Measurements from ENCODE around the gene RASL11A.
A peak's percentile ranks its signal among the peaks of the same experiment; 100 is the strongest.

Gene RASL11A

GRCh38 chr13:27257233-27257568 lies 13.4 kb upstream of the RASL11A start:
- no peak overlapping the region for H3K4me3 Mint-ChIP-seq
- no peaks in the 10 kb centered on the region for H3K27me3 Mint-ChIP-seq
- H3K9me3 Mint-ChIP-seq: no peaks in the 10 kb centered on the region
- H3K27ac Mint-ChIP-seq (ENCODE audit: low read depth): no peak overlapping the region
- DNase-seq (ENCODE audit: low spot score in 2 of 2) (no peak), ATAC-seq (replicated peaks; ENCODE audit: extremely low read depth, poor library complexity, severe bottlenecking) (no peak)
- H3K4me1 Mint-ChIP-seq: peaks cover 64% of the 10 kb centered on the region
- peaks cover 67% of the 10 kb centered on the region for H3K36me3 Mint-ChIP-seq (ENCODE audit: insufficient read depth)

- Mint-ChIP-seq H3K36me3 (ENCODE audit: insufficient read depth) (peaks cover 63% of the 10 kb centered on the region), H3K4me3 (no peak overlapping the region), H3K4me1 (peaks cover 62% of the 10 kb centered on the region), H3K9me3 (no peaks in the 10 kb centered on the region), H3K27me3 (no peaks in the 10 kb centered on the region), H3K27ac (ENCODE audit: low read depth) (peak overlapping the region; percentile 29)
- DNase-seq (ENCODE audit: low spot score in 2 of 2) (no peak), ATAC-seq (replicated peaks; ENCODE audit: extremely low read depth, poor library complexity, severe bottlenecking) (no peak)
Observed at GRCh38 chr13:27257648-27258253, 12.9 kb upstream of the RASL11A start.

GRCh38 chr13:27258637-27259386 lies 11.8 kb upstream of the RASL11A start:
- peaks cover 53% of the 10 kb centered on the region for H3K4me1 Mint-ChIP-seq
- ATAC-seq (replicated peaks; ENCODE audit: extremely low read depth, poor library complexity, severe bottlenecking) (no peak), DNase-seq (ENCODE audit: low spot score in 2 of 2) (no peak)
- no peaks in the 10 kb centered on the region for H3K9me3 Mint-ChIP-seq
- H3K36me3 Mint-ChIP-seq (ENCODE audit: insufficient read depth): peaks cover 56% of the 10 kb centered on the region
- H3K27ac Mint-ChIP-seq (ENCODE audit: low read depth): peak overlapping the region; percentile 22
- no peak overlapping the region for H3K4me3 Mint-ChIP-seq
- H3K27me3 Mint-ChIP-seq: no peaks in the 10 kb centered on the region

GRCh38 chr13:27259831-27260230 lies 10.8 kb upstream of the RASL11A start:
- Mint-ChIP-seq H3K4me3 (no peak overlapping the region), H3K4me1 (peaks cover 43% of the 10 kb centered on the region)

GRCh38 chr13:27261396-27261795 lies 9.2 kb upstream of the RASL11A start:
- H3K9me3 Mint-ChIP-seq: no peaks in the 10 kb centered on the region
- peak overlapping the region; percentile 51 for H3K27ac Mint-ChIP-seq (ENCODE audit: low read depth)
- H3K36me3 Mint-ChIP-seq (ENCODE audit: insufficient read depth): peaks cover 37% of the 10 kb centered on the region
- H3K27me3 Mint-ChIP-seq: no peaks in the 10 kb centered on the region
- H3K4me3 Mint-ChIP-seq: no peak overlapping the region
- DNase-seq (ENCODE audit: low spot score in 2 of 2) (no peak), ATAC-seq (replicated peaks; ENCODE audit: extremely low read depth, poor library complexity, severe bottlenecking) (no peak)
- peaks cover 41% of the 10 kb centered on the region for H3K4me1 Mint-ChIP-seq

More at GRCh38 chr13:27259831-27260230, 10.8 kb upstream of the RASL11A start:
- H3K27me3 Mint-ChIP-seq: no peaks in the 10 kb centered on the region
- H3K9me3 Mint-ChIP-seq: no peaks in the 10 kb centered on the region
- H3K36me3 Mint-ChIP-seq (ENCODE audit: insufficient read depth): peaks cover 46% of the 10 kb centered on the region
- peak overlapping the region; percentile 22 for H3K27ac Mint-ChIP-seq (ENCODE audit: low read depth)
- ATAC-seq (replicated peaks; ENCODE audit: extremely low read depth, poor library complexity, severe bottlenecking) (no peak), DNase-seq (ENCODE audit: low spot score in 2 of 2) (no peak)

GRCh38 chr13:27263438-27263837 lies 7.2 kb upstream of the RASL11A start:
- H3K9me3 Mint-ChIP-seq: no peaks in the 10 kb centered on the region
- no peak overlapping the region for H3K27ac Mint-ChIP-seq (ENCODE audit: low read depth)
- peaks cover 18% of the 10 kb centered on the region for H3K36me3 Mint-ChIP-seq (ENCODE audit: insufficient read depth)
- H3K4me1 Mint-ChIP-seq: peaks cover 32% of the 10 kb centered on the region
- H3K4me3 Mint-ChIP-seq: no peak overlapping the region
- no peaks in the 10 kb centered on the region for H3K27me3 Mint-ChIP-seq
- no peak for ATAC-seq (replicated peaks; ENCODE audit: extremely low read depth, poor library complexity, severe bottlenecking)
- no peak for DNase-seq (ENCODE audit: low spot score in 2 of 2)

- peaks cover 12% of the 10 kb centered on the region for H3K36me3 Mint-ChIP-seq (ENCODE audit: insufficient read depth)
- ATAC-seq (replicated peaks; ENCODE audit: extremely low read depth, poor library complexity, severe bottlenecking): no peak
- no peaks in the 10 kb centered on the region for H3K9me3 Mint-ChIP-seq
- H3K4me1 Mint-ChIP-seq: peaks cover 25% of the 10 kb centered on the region
- H3K27me3 Mint-ChIP-seq: no peaks in the 10 kb centered on the region
- no peak for DNase-seq (ENCODE audit: low spot score in 2 of 2)
- H3K27ac Mint-ChIP-seq (ENCODE audit: low read depth): peak overlapping the region; percentile 61
- no peak overlapping the region for H3K4me3 Mint-ChIP-seq
Observed at GRCh38 chr13:27264181-27264580, 6.4 kb upstream of the RASL11A start.

GRCh38 chr13:27264648-27265047 lies 6.0 kb upstream of the RASL11A start:
- H3K27me3 Mint-ChIP-seq: no peaks in the 10 kb centered on the region
- H3K36me3 Mint-ChIP-seq (ENCODE audit: insufficient read depth): peaks cover 12% of the 10 kb centered on the region
- H3K4me3 Mint-ChIP-seq: no peak overlapping the region
- ATAC-seq (replicated peaks; ENCODE audit: extremely low read depth, poor library complexity, severe bottlenecking): no peak
- no peak for DNase-seq (ENCODE audit: low spot score in 2 of 2)
- peak overlapping the region; percentile 61 for H3K27ac Mint-ChIP-seq (ENCODE audit: low read depth)
- peaks cover 21% of the 10 kb centered on the region for H3K4me1 Mint-ChIP-seq
- H3K9me3 Mint-ChIP-seq: no peaks in the 10 kb centered on the region

GRCh38 chr13:27266917-27267316 lies 3.7 kb upstream of the RASL11A start:
- Mint-ChIP-seq H3K27ac (ENCODE audit: low read depth) (no peak overlapping the region), H3K4me3 (no peak overlapping the region)

GRCh38 chr13:27267596-27267995 lies 3.0 kb upstream of the RASL11A start:
- H3K4me3 Mint-ChIP-seq: no peak overlapping the region
- H3K9me3 Mint-ChIP-seq: no peaks in the 10 kb centered on the region
- H3K36me3 Mint-ChIP-seq (ENCODE audit: insufficient read depth): peaks cover 9% of the 10 kb centered on the region
- H3K27me3 Mint-ChIP-seq: no peaks in the 10 kb centered on the region
- H3K27ac Mint-ChIP-seq (ENCODE audit: low read depth): no peak overlapping the region
- H3K4me1 Mint-ChIP-seq: peaks cover 15% of the 10 kb centered on the region
- DNase-seq (ENCODE audit: low spot score in 2 of 2): no peak
- ATAC-seq (replicated peaks; ENCODE audit: extremely low read depth, poor library complexity, severe bottlenecking): no peak

More at GRCh38 chr13:27266917-27267316, 3.7 kb upstream of the RASL11A start:
- ATAC-seq (replicated peaks; ENCODE audit: extremely low read depth, poor library complexity, severe bottlenecking) (no peak), DNase-seq (ENCODE audit: low spot score in 2 of 2) (no peak)
- Mint-ChIP-seq H3K9me3 (no peaks in the 10 kb centered on the region), H3K4me1 (peaks cover 18% of the 10 kb centered on the region), H3K36me3 (ENCODE audit: insufficient read depth) (peaks cover 9% of the 10 kb centered on the region), H3K27me3 (no peaks in the 10 kb centered on the region)

- ATAC-seq (replicated peaks; ENCODE audit: extremely low read depth, poor library complexity, severe bottlenecking) (no peak), DNase-seq (ENCODE audit: low spot score in 2 of 2) (no peak)
- peaks cover 12% of the 10 kb centered on the region for H3K4me1 Mint-ChIP-seq
- H3K27me3 Mint-ChIP-seq: peaks cover 3% of the 10 kb centered on the region
- no peak overlapping the region for H3K27ac Mint-ChIP-seq (ENCODE audit: low read depth)
- no peaks in the 10 kb centered on the region for H3K9me3 Mint-ChIP-seq
- H3K4me3 Mint-ChIP-seq: peak overlapping the region; percentile 85
- peaks cover 7% of the 10 kb centered on the region for H3K36me3 Mint-ChIP-seq (ENCODE audit: insufficient read depth)
Observed at GRCh38 chr13:27269114-27269665, 1.4 kb upstream of the RASL11A start.

- H3K36me3 Mint-ChIP-seq (ENCODE audit: insufficient read depth): peaks cover 3% of the 10 kb centered on the region
- H3K4me1 Mint-ChIP-seq: peaks cover 12% of the 10 kb centered on the region
- H3K27ac Mint-ChIP-seq (ENCODE audit: low read depth): peak overlapping the region; percentile 35
- H3K4me3 Mint-ChIP-seq: peak overlapping the region; percentile 85
- DNase-seq (ENCODE audit: low spot score in 2 of 2): no peak
- ATAC-seq (replicated peaks; ENCODE audit: extremely low read depth, poor library complexity, severe bottlenecking): no peak
- no peaks in the 10 kb centered on the region for H3K9me3 Mint-ChIP-seq
- H3K27me3 Mint-ChIP-seq: peaks cover 25% of the 10 kb centered on the region
Observed at GRCh38 chr13:27271570-27272096, 1.0 kb downstream of the RASL11A start.

All from central memory CD8-positive, alpha-beta T cell (primary cell).